Activated naive CD4-positive, alpha-beta T cell treated with anti-CD3 and anti-CD28 coated beads, Interleukin-2, amount 50 U/mL, for 24 hours (primary cell): Measurements from ENCODE around the gene TCTN1.

Experiments used
- H3K27ac Mint-ChIP-seq: one replicate; pipeline ENCODE4 v1.8.0; 2021; ENCODE audit warnings: mild to moderate bottlenecking, mixed read lengths
- H3K27me3 Mint-ChIP-seq: one replicate; pipeline ENCODE4 v1.8.0; 2021; ENCODE audit warnings: mixed read lengths
- H3K36me3 Mint-ChIP-seq: one replicate; pipeline ENCODE4 v1.8.0; 2021; ENCODE audit warnings: mixed read lengths
- H3K4me1 Mint-ChIP-seq: one replicate; pipeline ENCODE4 v1.8.0; 2021; ENCODE audit warnings: mixed read lengths
- H3K4me3 Mint-ChIP-seq: one replicate; pipeline ENCODE4 v1.8.0; 2021; ENCODE audit warnings: mild to moderate bottlenecking, mixed read lengths
- H3K9me3 Mint-ChIP-seq: one replicate; pipeline ENCODE4 v1.8.0; 2021; ENCODE audit warnings: mixed read lengths

Gene TCTN1

GRCh38 chr12:110677206-110677911 lies 63.4 kb downstream of the TCTN1 start:
- Mint-ChIP-seq H3K27ac (peak overlapping the region; percentile 52), H3K27me3 (no peaks in the 10 kb centered on the region), H3K4me1 (peaks cover 29% of the 10 kb centered on the region), H3K4me3 (no peak overlapping the region), H3K9me3 (no peaks in the 10 kb centered on the region), H3K36me3 (peaks cover 10% of the 10 kb centered on the region)

GRCh38 chr12:110677982-110678381 lies 64.1 kb downstream of the TCTN1 start:
- peak overlapping the region; percentile 33 for H3K4me3 Mint-ChIP-seq

GRCh38 chr12:110679201-110679600 lies 65.3 kb downstream of the TCTN1 start:
- H3K4me3 Mint-ChIP-seq, result no peak overlapping the region
- no peaks in the 10 kb centered on the region for H3K27me3 Mint-ChIP-seq
- no peaks in the 10 kb centered on the region for H3K9me3 Mint-ChIP-seq
- peaks cover 29% of the 10 kb centered on the region for H3K4me1 Mint-ChIP-seq
- no peak overlapping the region for H3K27ac Mint-ChIP-seq
- peaks cover 12% of the 10 kb centered on the region for H3K36me3 Mint-ChIP-seq

More at GRCh38 chr12:110677982-110678381, 64.1 kb downstream of the TCTN1 start:
- Mint-ChIP-seq H3K4me1 (peaks cover 29% of the 10 kb centered on the region), H3K27me3 (no peaks in the 10 kb centered on the region), H3K36me3 (peaks cover 10% of the 10 kb centered on the region), H3K27ac (no peak overlapping the region), H3K9me3 (no peaks in the 10 kb centered on the region)

- Mint-ChIP-seq H3K9me3 (no peaks in the 10 kb centered on the region), H3K4me1 (peaks cover 29% of the 10 kb centered on the region), H3K27ac (no peak overlapping the region), H3K36me3 (peaks cover 11% of the 10 kb centered on the region), H3K27me3 (no peaks in the 10 kb centered on the region), H3K4me3 (no peak overlapping the region)
Observed at GRCh38 chr12:110680032-110680431, 66.1 kb downstream of the TCTN1 start.

GRCh38 chr12:110683888-110684287 lies 70.0 kb downstream of the TCTN1 start:
- H3K36me3 Mint-ChIP-seq, result peaks cover 16% of the 10 kb centered on the region
- H3K4me3 Mint-ChIP-seq, result no peak overlapping the region
- no peak overlapping the region for H3K27ac Mint-ChIP-seq
- H3K9me3 Mint-ChIP-seq, result no peaks in the 10 kb centered on the region
- no peaks in the 10 kb centered on the region for H3K27me3 Mint-ChIP-seq
- H3K4me1 Mint-ChIP-seq, result peaks cover 32% of the 10 kb centered on the region

GRCh38 chr12:110684312-110684836 lies 70.4 kb downstream of the TCTN1 start:
- H3K9me3 Mint-ChIP-seq, result no peaks in the 10 kb centered on the region
- peaks cover 16% of the 10 kb centered on the region for H3K36me3 Mint-ChIP-seq
- no peak overlapping the region for H3K4me3 Mint-ChIP-seq
- H3K27ac Mint-ChIP-seq, result no peak overlapping the region
- H3K27me3 Mint-ChIP-seq, result no peaks in the 10 kb centered on the region
- peaks cover 34% of the 10 kb centered on the region for H3K4me1 Mint-ChIP-seq

- no peaks in the 10 kb centered on the region for H3K9me3 Mint-ChIP-seq
- peaks cover 14% of the 10 kb centered on the region for H3K36me3 Mint-ChIP-seq
- H3K27me3 Mint-ChIP-seq, result no peaks in the 10 kb centered on the region
- no peak overlapping the region for H3K4me3 Mint-ChIP-seq
- H3K27ac Mint-ChIP-seq, result no peak overlapping the region
- peaks cover 35% of the 10 kb centered on the region for H3K4me1 Mint-ChIP-seq
Observed at GRCh38 chr12:110686294-110686903, 72.5 kb downstream of the TCTN1 start.

- peak overlapping the region; percentile 85 for H3K4me3 Mint-ChIP-seq
- peaks cover 12% of the 10 kb centered on the region for H3K36me3 Mint-ChIP-seq
- no peaks in the 10 kb centered on the region for H3K27me3 Mint-ChIP-seq
- H3K27ac Mint-ChIP-seq, result peak overlapping the region; percentile 15
- H3K9me3 Mint-ChIP-seq, result no peaks in the 10 kb centered on the region
- H3K4me1 Mint-ChIP-seq, result peaks cover 41% of the 10 kb centered on the region
Observed at GRCh38 chr12:110687396-110688169, 73.7 kb downstream of the TCTN1 start.

- Mint-ChIP-seq H3K27me3 (no peaks in the 10 kb centered on the region), H3K4me3 (peak within 1 kb of the TSS; percentile 92), H3K4me1 (peaks cover 46% of the 10 kb centered on the region), H3K27ac (peak within 1 kb of the TSS; percentile 96), H3K36me3 (peaks cover 10% of the 10 kb centered on the region), H3K9me3 (no peaks in the 10 kb centered on the region)
Observed at GRCh38 chr12:110688446-110689280, 74.7 kb downstream of the TCTN1 start, which contains the start of gene HVCN1. TSS of gene HVCN1 (minus strand) at chr12:110689115. CDS start at chr12:110683245, 5,870 bp downstream.

- H3K27me3 Mint-ChIP-seq, result no peaks in the 10 kb centered on the region
- H3K4me1 Mint-ChIP-seq, result peaks cover 49% of the 10 kb centered on the region
- H3K27ac Mint-ChIP-seq, result peak overlapping the region; percentile 96
- H3K4me3 Mint-ChIP-seq, result peak overlapping the region; percentile 92
- H3K9me3 Mint-ChIP-seq, result no peaks in the 10 kb centered on the region
- peaks cover 8% of the 10 kb centered on the region for H3K36me3 Mint-ChIP-seq
Observed at GRCh38 chr12:110689281-110690126, 75.6 kb downstream of the TCTN1 start.

- H3K27ac Mint-ChIP-seq, result peak overlapping the region; percentile 96
- no peaks in the 10 kb centered on the region for H3K27me3 Mint-ChIP-seq
- H3K4me3 Mint-ChIP-seq, result peak overlapping the region; percentile 92
- H3K36me3 Mint-ChIP-seq, result peaks cover 5% of the 10 kb centered on the region
- no peaks in the 10 kb centered on the region for H3K9me3 Mint-ChIP-seq
- peaks cover 49% of the 10 kb centered on the region for H3K4me1 Mint-ChIP-seq
Observed at GRCh38 chr12:110690127-110690430, 76.2 kb downstream of the TCTN1 start.

GRCh38 chr12:110693731-110694130 lies 79.8 kb downstream of the TCTN1 start:
- Mint-ChIP-seq H3K27me3 (no peaks in the 10 kb centered on the region), H3K9me3 (no peaks in the 10 kb centered on the region), H3K4me3 (no peak overlapping the region), H3K4me1 (peaks cover 42% of the 10 kb centered on the region), H3K36me3 (no peaks in the 10 kb centered on the region), H3K27ac (no peak overlapping the region)

GRCh38 chr12:110694330-110694901 lies 80.5 kb downstream of the TCTN1 start:
- no peaks in the 10 kb centered on the region for H3K36me3 Mint-ChIP-seq
- H3K27me3 Mint-ChIP-seq, result no peaks in the 10 kb centered on the region
- H3K27ac Mint-ChIP-seq, result no peak overlapping the region
- peaks cover 40% of the 10 kb centered on the region for H3K4me1 Mint-ChIP-seq
- H3K4me3 Mint-ChIP-seq, result no peak overlapping the region
- H3K9me3 Mint-ChIP-seq, result no peaks in the 10 kb centered on the region

GRCh38 chr12:110696283-110696682 lies 82.4 kb downstream of the TCTN1 start:
- H3K36me3 Mint-ChIP-seq, result no peaks in the 10 kb centered on the region
- H3K9me3 Mint-ChIP-seq, result no peaks in the 10 kb centered on the region
- no peak overlapping the region for H3K4me3 Mint-ChIP-seq
- H3K27me3 Mint-ChIP-seq, result no peaks in the 10 kb centered on the region
- peaks cover 29% of the 10 kb centered on the region for H3K4me1 Mint-ChIP-seq
- no peak overlapping the region for H3K27ac Mint-ChIP-seq
